GM23338 (cell line): ENCODE data around the gene ZNF217. TPM values are rescaled to one million over a fixed set of nuclear protein-coding genes. Genes with fewer than 3 reads are reported as not detected.
A peak's percentile ranks its signal among the peaks of the same experiment; 100 is the strongest.

Experiments used
- ATAC-seq: fragments of 200-7000 bp; cut with Tn5 transposase; 3 replicates; pipeline ENCODE4 v1.9.1; 2020
- DNase-seq: peaks from one replicate; pipeline ENCODE4 v3.0.0-alpha.2; 2015; ENCODE audit warnings: low spot score
- H2AFZ ChIP-seq: fragments of 200-600 bp; sonication (generic); 2 replicates; pipeline ENCODE4 v1.8.0; 2016; ENCODE audit warnings: antibody characterized with exemption, mild to moderate bottlenecking, moderate library complexity
- H3F3A ChIP-seq: fragments of 200-600 bp; sonication (generic); replicated peaks from 2 replicates; pipeline ENCODE4 v1.8.0; 2017; ENCODE audit warnings: antibody characterized with exemption, mixed run types, low read depth
- H3K27ac ChIP-seq: fragments of 200-600 bp; sonication (generic); 2 replicates; pipeline ENCODE4 v1.6.1; 2016; ENCODE audit warnings: low read depth
- H3K27me3 ChIP-seq: fragments of 200-600 bp; sonication (generic); 2 replicates; pipeline ENCODE4 v1.8.0; 2016; ENCODE audit warnings: mild to moderate bottlenecking, mixed run types, moderate library complexity; ENCODE audit not compliant: insufficient read depth
- H3K36me3 ChIP-seq: fragments of 200-600 bp; sonication (generic); 2 replicates; pipeline ENCODE4 v1.8.0; 2016; ENCODE audit warnings: mild to moderate bottlenecking; ENCODE audit not compliant: insufficient read depth
- H3K4me1 ChIP-seq: fragments of 200-600 bp; sonication (generic); 2 replicates; pipeline ENCODE4 v1.8.0; 2016; ENCODE audit warnings: mild to moderate bottlenecking, moderate library complexity; ENCODE audit not compliant: insufficient read depth
- H3K4me2 ChIP-seq: fragments of 200-600 bp; sonication (generic); 2 replicates; pipeline ENCODE4 v1.7.1; 2017; ENCODE audit warnings: mixed run types
- H3K4me3 ChIP-seq: fragments of 200-600 bp; sonication (generic); 2 replicates; pipeline ENCODE4 v1.6.1; 2016; ENCODE audit warnings: mixed run types
- H3K79me2 ChIP-seq: fragments of 200-600 bp; sonication (generic); replicated peaks from 2 replicates; pipeline ENCODE4 v1.8.0; 2017; ENCODE audit warnings: mild to moderate bottlenecking; ENCODE audit not compliant: insufficient read depth
- H3K9me2 ChIP-seq: fragments of 200-600 bp; sonication (generic); 2 replicates; pipeline ENCODE4 v1.8.0; 2017; ENCODE audit not compliant: insufficient read depth
- H4K20me1 ChIP-seq: fragments of 200-600 bp; sonication (generic); replicated peaks from 2 replicates; pipeline ENCODE4 v1.8.0; 2017; ENCODE audit warnings: mild to moderate bottlenecking; ENCODE audit not compliant: insufficient read depth
- H3K27ac Mint-ChIP-seq: 2 replicates; pipeline ENCODE4 v1.8.0; 2020; ENCODE audit warnings: inconsistent platforms, mild to moderate bottlenecking, moderate library complexity, mixed read lengths
- H3K27me3 Mint-ChIP-seq: 3 replicates; pipeline ENCODE4 v1.8.0; 2022; ENCODE audit warnings: low read depth, mild to moderate bottlenecking, moderate library complexity, mixed read lengths, inconsistent platforms; ENCODE audit not compliant: insufficient read depth, poor library complexity
- H3K36me3 Mint-ChIP-seq: 3 replicates; pipeline ENCODE4 v1.8.0; 2021; ENCODE audit warnings: low read depth, mild to moderate bottlenecking, inconsistent platforms, moderate library complexity, mixed read lengths
- H3K4me1 Mint-ChIP-seq: 3 replicates; pipeline ENCODE4 v1.8.0; 2020; ENCODE audit warnings: mild to moderate bottlenecking, inconsistent platforms, mixed read lengths
- H3K4me3 Mint-ChIP-seq: 3 replicates; pipeline ENCODE4 v1.8.0; 2021; ENCODE audit warnings: moderate library complexity, mild to moderate bottlenecking, inconsistent platforms, mixed read lengths
- H3K9me3 Mint-ChIP-seq: 3 replicates; pipeline ENCODE4 v1.8.0; 2020; ENCODE audit warnings: moderate library complexity, mild to moderate bottlenecking, inconsistent platforms, mixed read lengths
- CREB1 ChIP-seq: fragments of 250-450 bp; sonication (Bioruptor Pico); IDR thresholded peaks from 2 replicates; pipeline ENCODE4 v1.5.0; 2020; ENCODE audit warnings: low read depth, mild to moderate bottlenecking, moderate library complexity
- CTCF ChIP-seq, 2 experiments: fragments of 200-600 bp in 1 of 2; sonication (generic) in 1 of 2; conservative IDR thresholded peaks; 2 replicates each; pipeline versions ENCODE4 v1.5.1 to v1.6.1; 2016 to 2017; ENCODE audit warnings: antibody characterized with exemption in 2 of 2, low read depth in 2 of 2, mild to moderate bottlenecking in 2 of 2, moderate library complexity in 1 of 2
- ETS1 ChIP-seq: IDR thresholded peaks from 2 replicates; pipeline ENCODE4 v1.6.1; 2016; ENCODE audit warnings: antibody characterized with exemption
- EZH2 ChIP-seq: fragments of 200-600 bp; sonication (generic); IDR thresholded peaks from one replicate; pipeline ENCODE4 v1.8.0; 2017; ENCODE audit warnings: antibody characterized with exemption, mild to moderate bottlenecking, low read depth; ENCODE audit not compliant: unreplicated experiment
- EZH2phosphoT487 ChIP-seq: fragments of 200-600 bp; sonication (generic); IDR thresholded peaks from one replicate; pipeline ENCODE4 v1.8.1; 2018; ENCODE audit warnings: antibody characterized with exemption; ENCODE audit not compliant: unreplicated experiment
- JUNB ChIP-seq: IDR thresholded peaks from one replicate; pipeline ENCODE4 v1.6.1; 2016; ENCODE audit warnings: antibody characterized with exemption; ENCODE audit not compliant: unreplicated experiment
- NANOG ChIP-seq: IDR thresholded peaks from 2 replicates; pipeline ENCODE4 v1.6.1; 2016; ENCODE audit warnings: antibody characterized with exemption, borderline replicate concordance
- POLR2AphosphoS5 ChIP-seq: IDR thresholded peaks from 2 replicates; pipeline ENCODE4 v1.6.1; 2016; ENCODE audit warnings: antibody characterized with exemption, low read depth
- STAT1 ChIP-seq: IDR thresholded peaks from one replicate; pipeline ENCODE4 v1.6.1; 2016; ENCODE audit warnings: antibody characterized with exemption; ENCODE audit not compliant: unreplicated experiment
- ZNF114 ChIP-seq: fragments of 250-450 bp; sonication (Bioruptor Pico); IDR thresholded peaks from 2 replicates; pipeline ENCODE4 v1.5.0; 2020; ENCODE audit warnings: mild to moderate bottlenecking, moderate library complexity
- ZNF331 ChIP-seq: fragments of 250-450 bp; sonication (Bioruptor Pico); IDR thresholded peaks from 2 replicates; pipeline ENCODE4 v1.5.0; 2020; ENCODE audit warnings: low read depth, mild to moderate bottlenecking, moderate library complexity
- polyA plus RNA-seq: library from polyadenylated mRNA; unstranded; fragments of >200 nt; fragmentation: Nextera tagmentation; extraction: Ambion mirVana; gene quantifications from 2 replicates; pipeline ENCODE4 v1.2.1, GENCODE V29; 2016
- total RNA-seq: library from RNA; depleted of rRNA; stranded (reverse); fragments of >200 nt; shearing (Covaris generic); gene quantifications from 2 replicates; pipeline ENCODE4 v1.2.3, GENCODE V29; 2014
- TF ChIP-seq, protein P1 (sequence below): IDR thresholded peaks from one replicate; pipeline ENCODE4 v1.6.1; 2018; ENCODE audit warnings: antibody characterized with exemption; ENCODE audit not compliant: unreplicated experiment
- TF ChIP-seq, protein P2 (sequence below): fragments of 250-450 bp; sonication (Bioruptor Pico); IDR thresholded peaks from 2 replicates; pipeline ENCODE4 v1.5.0; 2020; ENCODE audit warnings: mild to moderate bottlenecking, moderate library complexity

Gene ZNF217
- total and polyA plus RNA-seq, 2 experiments from 2014 or later = 32.8 to 78.0 TPM

GRCh38 chr20:53586640-53587039 is 7.0 kb downstream of the ZNF217 start:
- Histone ChIP-seq H4K20me1 (peaks cover 6% of the 10 kb centered on the region; the same call in 1 of the 2 replicates), H3K27ac (peak overlapping the region; percentile 92), H3K79me2 (peaks cover 97% of the 10 kb centered on the region), H3K4me2 (peak overlapping the region; percentile 59), H2AFZ (no peak overlapping the region), H3K9me2 (no peaks in the 10 kb centered on the region), H3K4me1 (peaks cover 70% of the 10 kb centered on the region), H3K36me3 (peaks cover 15% of the 10 kb centered on the region; the same call in 1 of the 2 replicates), H3K4me3 (0 out of 2 replicates have a peak overlapping the region, but pooled peaks have one; percentile 24), H3K27me3 (no peaks in the 10 kb centered on the region), H3F3A (0 out of 2 replicates have a peak, but pooled peaks cover 2% of the 10 kb centered on the region)
- no peak for DNase-seq
- H3K4me1 Mint-ChIP-seq = peaks cover 78% of the 10 kb centered on the region
- peaks cover 2% of the 10 kb centered on the region for H3K27me3 Mint-ChIP-seq
- TF ChIP-seq, protein P1, sequence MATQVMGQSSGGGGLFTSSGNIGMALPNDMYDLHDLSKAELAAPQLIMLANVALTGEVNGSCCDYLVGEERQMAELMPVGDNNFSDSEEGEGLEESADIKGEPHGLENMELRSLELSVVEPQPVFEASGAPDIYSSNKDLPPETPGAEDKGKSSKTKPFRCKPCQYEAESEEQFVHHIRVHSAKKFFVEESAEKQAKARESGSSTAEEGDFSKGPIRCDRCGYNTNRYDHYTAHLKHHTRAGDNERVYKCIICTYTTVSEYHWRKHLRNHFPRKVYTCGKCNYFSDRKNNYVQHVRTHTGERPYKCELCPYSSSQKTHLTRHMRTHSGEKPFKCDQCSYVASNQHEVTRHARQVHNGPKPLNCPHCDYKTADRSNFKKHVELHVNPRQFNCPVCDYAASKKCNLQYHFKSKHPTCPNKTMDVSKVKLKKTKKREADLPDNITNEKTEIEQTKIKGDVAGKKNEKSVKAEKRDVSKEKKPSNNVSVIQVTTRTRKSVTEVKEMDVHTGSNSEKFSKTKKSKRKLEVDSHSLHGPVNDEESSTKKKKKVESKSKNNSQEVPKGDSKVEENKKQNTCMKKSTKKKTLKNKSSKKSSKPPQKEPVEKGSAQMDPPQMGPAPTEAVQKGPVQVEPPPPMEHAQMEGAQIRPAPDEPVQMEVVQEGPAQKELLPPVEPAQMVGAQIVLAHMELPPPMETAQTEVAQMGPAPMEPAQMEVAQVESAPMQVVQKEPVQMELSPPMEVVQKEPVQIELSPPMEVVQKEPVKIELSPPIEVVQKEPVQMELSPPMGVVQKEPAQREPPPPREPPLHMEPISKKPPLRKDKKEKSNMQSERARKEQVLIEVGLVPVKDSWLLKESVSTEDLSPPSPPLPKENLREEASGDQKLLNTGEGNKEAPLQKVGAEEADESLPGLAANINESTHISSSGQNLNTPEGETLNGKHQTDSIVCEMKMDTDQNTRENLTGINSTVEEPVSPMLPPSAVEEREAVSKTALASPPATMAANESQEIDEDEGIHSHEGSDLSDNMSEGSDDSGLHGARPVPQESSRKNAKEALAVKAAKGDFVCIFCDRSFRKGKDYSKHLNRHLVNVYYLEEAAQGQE = no peak
- TF ChIP-seq POLR2AphosphoS5 (no peak), JUNB (no peak), STAT1 (no peak), EZH2 (no peak), CTCF (conservative IDR thresholded peaks at IDR 0.05; ENCODE audit: low read depth in 2 of 2) (no peak), ZNF331 (CRISPR knock-in tag) (no peak), EZH2phosphoT487 (no peak), NANOG (no peak), CREB1 (CRISPR knock-in tag) (no peak), ZNF114 (CRISPR knock-in tag) (no peak), ETS1 (no peak)
- TF ChIP-seq, protein P2, sequence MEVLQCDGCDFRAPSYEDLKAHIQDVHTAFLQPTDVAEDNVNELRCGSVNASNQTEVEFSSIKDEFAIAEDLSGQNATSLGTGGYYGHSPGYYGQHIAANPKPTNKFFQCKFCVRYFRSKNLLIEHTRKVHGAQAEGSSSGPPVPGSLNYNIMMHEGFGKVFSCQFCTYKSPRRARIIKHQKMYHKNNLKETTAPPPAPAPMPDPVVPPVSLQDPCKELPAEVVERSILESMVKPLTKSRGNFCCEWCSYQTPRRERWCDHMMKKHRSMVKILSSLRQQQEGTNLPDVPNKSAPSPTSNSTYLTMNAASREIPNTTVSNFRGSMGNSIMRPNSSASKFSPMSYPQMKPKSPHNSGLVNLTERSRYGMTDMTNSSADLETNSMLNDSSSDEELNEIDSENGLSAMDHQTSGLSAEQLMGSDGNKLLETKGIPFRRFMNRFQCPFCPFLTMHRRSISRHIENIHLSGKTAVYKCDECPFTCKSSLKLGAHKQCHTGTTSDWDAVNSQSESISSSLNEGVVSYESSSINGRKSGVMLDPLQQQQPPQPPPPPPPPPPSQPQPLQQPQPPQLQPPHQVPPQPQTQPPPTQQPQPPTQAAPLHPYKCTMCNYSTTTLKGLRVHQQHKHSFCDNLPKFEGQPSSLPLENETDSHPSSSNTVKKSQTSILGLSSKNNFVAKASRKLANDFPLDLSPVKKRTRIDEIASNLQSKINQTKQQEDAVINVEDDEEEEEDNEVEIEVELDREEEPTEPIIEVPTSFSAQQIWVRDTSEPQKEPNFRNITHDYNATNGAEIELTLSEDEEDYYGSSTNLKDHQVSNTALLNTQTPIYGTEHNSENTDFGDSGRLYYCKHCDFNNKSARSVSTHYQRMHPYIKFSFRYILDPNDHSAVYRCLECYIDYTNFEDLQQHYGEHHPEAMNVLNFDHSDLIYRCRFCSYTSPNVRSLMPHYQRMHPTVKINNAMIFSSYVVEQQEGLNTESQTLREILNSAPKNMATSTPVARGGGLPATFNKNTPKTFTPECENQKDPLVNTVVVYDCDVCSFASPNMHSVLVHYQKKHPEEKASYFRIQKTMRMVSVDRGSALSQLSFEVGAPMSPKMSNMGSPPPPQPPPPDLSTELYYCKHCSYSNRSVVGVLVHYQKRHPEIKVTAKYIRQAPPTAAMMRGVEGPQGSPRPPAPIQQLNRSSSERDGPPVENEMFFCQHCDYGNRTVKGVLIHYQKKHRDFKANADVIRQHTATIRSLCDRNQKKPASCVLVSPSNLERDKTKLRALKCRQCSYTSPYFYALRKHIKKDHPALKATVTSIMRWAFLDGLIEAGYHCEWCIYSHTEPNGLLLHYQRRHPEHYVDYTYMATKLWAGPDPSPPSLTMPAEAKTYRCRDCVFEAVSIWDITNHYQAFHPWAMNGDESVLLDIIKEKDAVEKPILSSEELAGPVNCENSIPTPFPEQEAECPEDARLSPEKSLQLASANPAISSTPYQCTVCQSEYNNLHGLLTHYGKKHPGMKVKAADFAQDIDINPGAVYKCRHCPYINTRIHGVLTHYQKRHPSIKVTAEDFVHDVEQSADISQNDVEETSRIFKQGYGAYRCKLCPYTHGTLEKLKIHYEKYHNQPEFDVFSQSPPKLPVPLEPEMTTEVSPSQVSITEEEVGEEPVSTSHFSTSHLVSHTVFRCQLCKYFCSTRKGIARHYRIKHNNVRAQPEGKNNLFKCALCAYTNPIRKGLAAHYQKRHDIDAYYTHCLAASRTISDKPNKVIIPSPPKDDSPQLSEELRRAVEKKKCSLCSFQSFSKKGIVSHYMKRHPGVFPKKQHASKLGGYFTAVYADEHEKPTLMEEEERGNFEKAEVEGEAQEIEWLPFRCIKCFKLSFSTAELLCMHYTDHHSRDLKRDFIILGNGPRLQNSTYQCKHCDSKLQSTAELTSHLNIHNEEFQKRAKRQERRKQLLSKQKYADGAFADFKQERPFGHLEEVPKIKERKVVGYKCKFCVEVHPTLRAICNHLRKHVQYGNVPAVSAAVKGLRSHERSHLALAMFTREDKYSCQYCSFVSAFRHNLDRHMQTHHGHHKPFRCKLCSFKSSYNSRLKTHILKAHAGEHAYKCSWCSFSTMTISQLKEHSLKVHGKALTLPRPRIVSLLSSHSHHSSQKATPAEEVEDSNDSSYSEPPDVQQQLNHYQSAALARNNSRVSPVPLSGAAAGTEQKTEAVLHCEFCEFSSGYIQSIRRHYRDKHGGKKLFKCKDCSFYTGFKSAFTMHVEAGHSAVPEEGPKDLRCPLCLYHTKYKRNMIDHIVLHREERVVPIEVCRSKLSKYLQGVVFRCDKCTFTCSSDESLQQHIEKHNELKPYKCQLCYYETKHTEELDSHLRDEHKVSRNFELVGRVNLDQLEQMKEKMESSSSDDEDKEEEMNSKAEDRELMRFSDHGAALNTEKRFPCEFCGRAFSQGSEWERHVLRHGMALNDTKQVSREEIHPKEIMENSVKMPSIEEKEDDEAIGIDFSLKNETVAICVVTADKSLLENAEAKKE (CRISPR knock-in tag) = no peak
- ATAC-seq = no peak
- peak overlapping the region; percentile 87 for H3K27ac Mint-ChIP-seq
- H3K4me3 Mint-ChIP-seq = peak overlapping the region; percentile 45; the same call in 1 of the 3 replicates
- no peaks in the 10 kb centered on the region for H3K9me3 Mint-ChIP-seq
- peaks cover 14% of the 10 kb centered on the region for H3K36me3 Mint-ChIP-seq
